A172 (cell line): ENCODE results near the gene ADARB2. TPM values are rescaled to one million over a fixed set of nuclear protein-coding genes. Genes with fewer than 3 reads are reported as not detected.

Experiments
- DNase-seq: peaks from one replicate; pipeline ENCODE4 v3.0.0-alpha.2; 2015; ENCODE audit warnings: low spot score
- total RNA-seq: library from RNA; depleted of rRNA; stranded (reverse); fragments of >200 nt; shearing (Covaris generic); gene quantifications from 2 replicates; pipeline ENCODE4 v1.2.3, GENCODE V29; 2014

ADARB2 gene
- total RNA-seq, 1 experiment from 2014 or later: 1.2 TPM

DNA sequence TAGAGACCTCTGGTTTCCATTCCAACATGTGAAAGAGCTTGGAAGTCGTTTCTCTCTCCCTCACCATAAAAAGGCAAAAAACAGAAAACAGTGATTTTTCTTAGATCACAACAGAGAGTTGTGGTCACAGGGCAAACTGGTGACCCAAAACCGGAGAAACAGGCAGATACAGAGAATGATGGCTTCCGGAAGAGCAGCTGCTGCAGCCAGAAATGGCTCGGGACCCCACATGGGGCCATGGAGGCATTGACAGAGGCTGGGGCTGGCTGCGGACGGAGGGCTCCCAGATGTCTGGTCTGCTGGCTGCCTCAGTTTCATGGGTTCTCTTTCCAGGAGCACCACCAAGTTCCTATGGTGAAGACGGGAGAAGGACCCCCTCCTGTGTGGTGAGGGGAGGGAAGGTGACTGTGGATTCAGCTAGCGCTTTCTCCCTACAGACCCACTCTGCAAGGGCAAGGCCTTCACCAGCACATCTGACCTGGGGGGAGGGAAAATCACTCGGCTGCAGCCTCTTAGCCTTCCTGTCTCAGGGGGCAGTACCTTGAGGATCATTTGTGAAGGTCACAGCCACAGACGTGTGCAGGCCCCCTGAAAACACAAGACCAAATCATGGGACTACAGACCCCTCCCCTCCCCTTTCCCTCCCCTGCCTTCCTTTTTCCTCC is 599.7 kb downstream of the ADARB2 start:
- DNase-seq: no peak

DNA sequence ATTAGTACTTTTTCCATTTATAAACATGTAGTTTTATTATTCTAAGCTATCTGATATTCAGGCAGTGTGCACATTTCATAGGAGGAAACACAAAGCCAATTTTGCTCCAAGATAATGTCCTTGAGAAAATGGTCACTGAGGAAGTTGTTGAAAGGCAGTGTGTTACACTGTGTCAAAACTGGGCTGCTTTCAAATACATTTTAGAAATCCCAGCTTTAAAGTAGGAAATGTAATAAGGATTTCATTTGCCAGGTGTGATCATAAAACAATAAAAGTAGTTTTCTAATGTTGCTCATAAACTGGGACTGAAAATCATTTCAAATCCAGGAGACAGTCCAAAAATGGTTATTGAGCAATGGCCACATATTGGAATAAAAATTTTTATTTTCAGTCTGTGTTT is 601.1 kb downstream of the ADARB2 start:
- DNase-seq: no peak

DNA sequence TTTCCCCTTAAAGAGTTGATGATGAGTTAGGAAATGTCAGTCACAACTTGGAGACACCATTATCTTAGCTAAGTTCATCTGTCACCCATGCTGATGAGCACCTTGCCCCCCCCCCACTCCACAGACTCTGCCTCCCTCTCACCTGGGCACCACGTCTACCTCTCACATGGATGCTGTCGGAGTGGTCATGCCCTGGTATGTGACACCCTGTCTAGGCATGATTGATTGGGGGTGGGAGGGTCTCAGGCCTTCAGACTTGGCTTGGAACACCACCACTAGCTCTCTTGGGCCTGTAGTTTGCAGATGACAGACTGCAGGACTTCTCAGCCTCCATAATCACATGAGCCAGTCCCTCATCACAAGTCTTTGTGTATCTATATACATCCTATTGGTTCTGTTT is 603.2 kb downstream of the ADARB2 start:
- no peak for DNase-seq

DNA sequence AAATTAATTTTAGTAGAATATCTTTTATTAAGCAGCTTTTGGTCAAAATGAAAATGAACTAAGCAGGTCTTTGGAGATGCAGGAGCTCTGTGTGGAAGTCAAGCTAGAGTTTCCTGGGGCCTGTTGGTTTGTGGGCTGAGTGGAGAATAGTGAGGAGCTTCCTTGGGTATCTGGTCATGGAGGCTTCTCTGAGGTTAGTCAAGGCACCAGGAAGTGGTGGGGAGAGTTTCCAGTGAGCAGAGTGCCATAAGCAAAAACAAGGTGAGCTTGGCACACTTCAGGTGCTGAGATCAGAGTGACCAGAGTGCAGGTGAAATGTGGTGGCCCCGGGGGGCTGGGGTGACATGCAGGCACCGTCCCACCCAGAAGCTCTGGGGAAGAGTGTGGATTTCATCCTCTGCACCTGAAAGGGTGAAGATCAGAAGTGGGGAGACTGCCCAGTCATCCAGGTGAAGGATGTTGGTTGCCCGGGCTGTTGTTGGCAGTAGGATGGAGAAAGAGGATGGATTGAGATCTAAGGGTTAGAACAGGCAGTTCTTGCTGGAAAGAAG is 603.8 kb downstream of the ADARB2 start:
- no peak for DNase-seq

DNA sequence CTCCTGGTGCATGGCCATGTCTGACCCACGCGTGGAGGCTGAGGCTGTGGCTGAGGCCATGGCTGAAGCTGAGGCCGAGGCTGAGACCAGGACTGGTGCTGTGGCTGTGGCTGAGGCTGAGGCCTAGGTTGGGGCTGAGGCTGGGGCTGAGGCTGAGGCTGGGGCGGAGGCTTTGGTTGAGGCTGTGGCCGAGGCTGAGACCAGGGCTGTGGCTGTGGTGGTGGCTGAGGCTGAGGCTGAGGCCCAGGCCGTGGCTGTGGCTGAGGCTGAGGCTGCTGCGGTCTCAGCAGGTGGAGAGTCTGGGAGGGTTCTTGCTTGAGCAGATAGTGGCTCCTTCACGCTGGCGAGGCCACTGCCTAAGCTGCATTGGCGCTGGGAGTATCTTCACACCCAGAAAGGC is 604.7 kb downstream of the ADARB2 start:
- DNase-seq: no peak

DNA sequence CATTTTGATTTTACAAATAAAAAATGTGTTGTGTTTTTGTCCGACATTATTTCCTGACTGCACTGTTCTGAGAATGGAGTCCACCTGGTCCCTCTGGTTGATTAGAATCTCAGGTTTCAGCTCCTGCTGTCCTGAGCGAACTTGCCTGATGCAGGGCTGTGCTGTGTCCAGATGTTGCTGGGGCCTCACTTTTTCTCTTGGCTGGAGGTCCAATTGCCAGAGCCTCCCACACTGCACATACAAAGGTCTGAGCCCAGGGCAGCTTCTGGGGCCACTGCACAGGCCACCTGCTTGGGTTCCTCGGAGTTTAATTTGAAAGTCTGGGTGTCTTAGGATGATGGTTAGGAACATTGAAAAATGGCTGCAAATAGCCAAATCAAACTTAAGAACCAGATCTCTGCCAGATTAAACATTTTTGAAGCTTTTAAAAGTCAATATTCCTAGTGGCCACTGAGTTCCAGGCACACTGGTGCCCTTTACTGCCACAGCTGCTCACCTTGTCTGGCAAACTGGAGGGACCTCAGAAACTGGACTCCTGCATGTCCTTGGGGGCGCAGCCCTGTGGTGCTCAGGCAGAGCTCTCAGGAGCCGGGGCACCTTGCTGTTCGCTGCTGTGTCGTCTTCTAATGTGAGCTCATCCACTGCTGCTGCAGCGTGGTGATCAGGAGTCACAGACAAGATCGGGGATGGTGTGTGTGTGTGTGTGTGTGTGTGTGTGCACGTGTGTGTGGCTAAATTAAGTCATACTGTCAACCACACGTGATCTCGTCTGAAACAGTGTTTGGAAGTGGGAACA is 606.1 kb downstream of the ADARB2 start:
- no peak for DNase-seq

DNA sequence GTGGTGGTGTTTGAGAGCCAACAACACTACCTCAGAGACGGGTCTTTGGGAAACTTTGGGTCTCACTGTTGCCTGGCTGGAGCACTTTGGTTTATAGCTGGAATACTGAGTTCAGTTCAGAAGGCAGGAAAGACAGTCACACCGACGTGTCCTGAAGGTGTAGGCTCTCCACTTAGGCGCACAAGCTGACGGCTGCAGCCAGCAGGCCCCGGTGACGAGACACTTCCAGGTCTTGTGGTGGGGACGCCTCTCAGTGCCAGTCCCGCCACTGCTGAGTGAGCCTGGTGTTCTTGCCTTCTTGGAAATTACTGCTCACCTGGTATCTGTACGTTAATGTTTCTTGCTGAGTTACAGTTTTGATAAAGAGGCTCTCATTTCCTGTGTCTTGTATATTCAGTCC is 607.1 kb downstream of the ADARB2 start:
- no peak for DNase-seq

DNA sequence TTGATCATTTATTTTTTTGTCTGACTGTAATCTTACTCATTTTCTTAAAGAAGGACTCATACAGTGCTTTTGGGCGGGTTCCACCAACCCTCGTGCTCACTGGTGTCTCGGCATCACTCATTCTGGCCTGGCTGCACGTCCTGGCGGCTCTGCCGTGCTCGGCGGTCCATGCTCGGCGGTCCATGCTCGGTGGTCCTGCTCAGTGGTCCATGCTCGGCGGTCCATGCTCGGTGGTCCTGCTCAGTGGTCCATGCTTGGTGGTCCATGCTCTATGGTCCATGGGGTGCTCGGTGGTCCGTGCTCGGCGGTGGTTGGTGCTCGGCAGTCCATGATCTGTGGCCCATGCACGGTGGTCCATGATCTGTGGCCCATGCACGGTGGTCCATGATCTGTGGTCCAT is 608.7 kb downstream of the ADARB2 start:
- DNase-seq: no peak

DNA sequence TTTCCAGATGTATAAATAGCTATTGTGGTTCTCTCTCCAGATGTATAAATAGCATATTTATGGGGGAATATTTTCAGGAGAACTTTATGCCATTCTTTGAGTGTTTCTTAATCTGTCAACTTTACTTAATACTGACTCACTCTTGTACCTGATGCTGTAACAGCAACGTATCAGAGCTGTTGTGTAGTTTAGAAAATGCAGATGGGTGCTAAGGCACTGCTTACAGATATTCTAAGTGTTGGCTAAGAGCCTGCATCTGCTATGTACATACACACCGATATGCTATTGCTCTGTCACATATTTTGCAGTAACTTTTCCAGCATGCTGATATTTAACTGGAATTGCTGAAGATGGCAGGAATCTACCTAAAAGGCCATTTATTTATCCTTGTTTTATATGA is 609.2 kb downstream of the ADARB2 start:
- no peak for DNase-seq

DNA sequence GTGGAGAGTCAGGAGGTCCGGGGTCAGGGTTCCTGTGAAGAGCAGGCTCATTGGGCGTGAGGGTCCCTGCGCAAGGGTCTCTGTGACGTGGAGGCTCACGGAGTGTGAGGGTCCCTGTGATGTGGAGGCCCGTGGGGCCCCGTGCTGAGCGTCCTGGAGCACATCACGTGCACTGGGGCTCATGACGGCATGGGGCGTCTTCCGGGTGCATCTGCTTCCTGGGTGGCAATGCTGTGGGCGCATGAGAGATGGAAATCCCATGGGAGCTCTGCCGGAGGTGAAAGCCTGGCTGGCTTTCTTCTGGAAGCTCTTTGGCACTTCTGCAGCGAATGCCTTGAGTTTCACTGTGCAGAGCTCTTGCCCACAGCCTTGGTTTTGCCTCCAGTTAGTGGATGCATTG is 609.7 kb downstream of the ADARB2 start:
- DNase-seq: no peak
